Midbrain (tissue), 1 donor: Measurements from ENCODE around the gene MYCL.
"Not testable (repeated sequence)": the region's sequence is repeated elsewhere in the genome, so short reads cannot be mapped to it uniquely, and the experiment has no call there.

ENCODE experiments used
- DNase-seq: peaks from one replicate; lab custom pipeline; 2025; lab: John Stamatoyannopoulos, UW

The MYCL gene

DNA sequence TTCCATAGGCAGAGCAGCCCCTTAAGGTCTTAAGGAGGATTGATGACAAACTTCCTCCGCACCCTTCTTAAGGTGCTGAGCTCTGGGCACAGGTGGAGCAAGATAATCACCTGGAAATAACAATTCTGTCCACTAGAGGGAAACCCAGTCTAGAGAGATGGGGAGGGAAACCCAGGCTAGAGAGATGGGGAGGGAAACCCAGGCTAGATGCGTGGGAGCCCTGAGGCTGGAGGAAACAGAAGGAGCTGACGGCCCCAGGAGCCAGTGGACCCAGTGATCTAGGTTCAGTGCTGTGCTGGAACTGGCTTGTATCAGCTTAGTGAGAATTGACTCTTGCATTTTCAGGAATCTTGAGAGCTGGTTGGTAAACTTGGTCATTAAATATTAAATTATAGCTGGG, 17.8 kb upstream of the MYCL start:
- DNase-seq, result peak; percentile 36

GRCh38 chr1:39917825-39918224, 16.1 kb upstream of the MYCL start:
- DNase-seq, result no peak

- DNase-seq, result no peak
Observed at GRCh38 chr1:39915499-39916129, 13.9 kb upstream of the MYCL start.

- not testable (repeated sequence) for DNase-seq
Observed at GRCh38 chr1:39913136-39913535, 11.4 kb upstream of the MYCL start.

DNA sequence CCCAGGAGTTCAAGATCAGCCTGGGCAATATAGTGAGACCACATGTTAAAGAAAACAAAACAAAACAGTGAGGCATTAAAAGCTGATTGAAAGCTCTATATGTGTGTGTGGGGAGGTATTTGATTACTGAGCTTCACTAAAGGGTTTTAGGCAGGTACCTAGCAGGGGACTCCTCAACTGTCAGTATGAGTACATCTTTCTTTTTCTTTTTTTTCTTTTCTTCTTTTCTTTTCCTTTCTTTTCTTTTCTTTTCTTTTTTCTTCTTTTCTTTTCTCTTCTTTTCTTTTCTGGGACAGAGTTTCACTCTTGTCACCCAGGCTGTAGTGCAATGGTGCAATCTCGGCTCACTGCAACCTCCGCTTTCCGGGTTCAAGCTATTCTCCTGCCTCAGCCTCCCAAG, 8.5 kb upstream of the MYCL start:
- DNase-seq, result no peak

- DNase-seq, result no peak
Observed at GRCh38 chr1:39908534-39908933, 6.8 kb upstream of the MYCL start.

- DNase-seq, result no peak
Observed at GRCh38 chr1:39907528-39908453, 6.1 kb upstream of the MYCL start.

DNA sequence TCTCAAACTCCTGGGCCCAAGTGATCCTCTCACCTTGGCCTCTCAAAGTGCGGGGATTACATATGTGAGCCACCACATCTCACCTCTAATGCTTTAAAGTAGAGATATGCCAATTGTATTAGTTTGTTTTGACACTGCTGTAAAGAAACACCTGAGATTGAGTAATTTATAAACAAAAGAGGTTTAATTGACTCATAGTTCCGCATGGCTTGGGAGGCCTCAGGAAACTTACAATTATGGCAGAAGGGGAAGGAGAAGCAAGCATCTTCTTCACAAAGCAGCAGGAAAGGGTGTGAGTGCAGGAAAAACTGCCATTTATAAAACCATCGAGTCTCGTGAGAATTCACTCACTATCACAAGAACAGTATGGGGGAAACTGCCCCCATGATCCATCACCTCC, 3.5 kb upstream of the MYCL start:
- no peak for DNase-seq

DNA sequence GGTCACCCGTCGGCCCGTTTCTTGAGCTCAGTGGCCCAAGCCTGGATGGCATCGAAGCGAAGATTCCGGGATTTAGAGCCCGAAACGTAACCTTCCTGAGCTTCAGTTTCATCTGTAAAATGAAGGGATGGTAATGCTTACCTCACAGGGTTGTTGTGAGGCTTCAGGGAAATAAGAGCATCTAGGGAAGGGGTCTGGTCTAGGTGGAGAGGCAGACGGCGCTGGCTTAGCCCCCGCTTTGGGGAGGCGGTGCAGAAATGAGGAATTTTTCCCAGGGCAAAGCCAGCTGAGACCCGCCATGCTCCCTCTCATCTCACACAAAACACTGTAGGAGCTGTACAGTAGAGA, 717 bp upstream of the MYCL start:
- no peak for DNase-seq

DNA sequence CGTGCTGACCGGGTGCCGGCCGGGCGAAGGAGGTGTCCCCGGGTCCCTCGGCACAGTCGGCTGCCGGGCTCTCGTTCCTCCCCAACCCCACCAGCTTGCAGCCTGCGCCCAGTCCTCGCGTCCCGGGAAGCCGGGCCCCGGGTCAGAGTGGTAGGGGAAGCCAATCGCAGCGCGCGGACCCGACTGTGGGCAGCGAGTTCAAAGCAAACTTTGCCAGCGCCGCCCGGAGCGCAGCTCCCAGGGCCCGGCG, 328 bp downstream of the MYCL start:
- DNase-seq, result no peak

DNA sequence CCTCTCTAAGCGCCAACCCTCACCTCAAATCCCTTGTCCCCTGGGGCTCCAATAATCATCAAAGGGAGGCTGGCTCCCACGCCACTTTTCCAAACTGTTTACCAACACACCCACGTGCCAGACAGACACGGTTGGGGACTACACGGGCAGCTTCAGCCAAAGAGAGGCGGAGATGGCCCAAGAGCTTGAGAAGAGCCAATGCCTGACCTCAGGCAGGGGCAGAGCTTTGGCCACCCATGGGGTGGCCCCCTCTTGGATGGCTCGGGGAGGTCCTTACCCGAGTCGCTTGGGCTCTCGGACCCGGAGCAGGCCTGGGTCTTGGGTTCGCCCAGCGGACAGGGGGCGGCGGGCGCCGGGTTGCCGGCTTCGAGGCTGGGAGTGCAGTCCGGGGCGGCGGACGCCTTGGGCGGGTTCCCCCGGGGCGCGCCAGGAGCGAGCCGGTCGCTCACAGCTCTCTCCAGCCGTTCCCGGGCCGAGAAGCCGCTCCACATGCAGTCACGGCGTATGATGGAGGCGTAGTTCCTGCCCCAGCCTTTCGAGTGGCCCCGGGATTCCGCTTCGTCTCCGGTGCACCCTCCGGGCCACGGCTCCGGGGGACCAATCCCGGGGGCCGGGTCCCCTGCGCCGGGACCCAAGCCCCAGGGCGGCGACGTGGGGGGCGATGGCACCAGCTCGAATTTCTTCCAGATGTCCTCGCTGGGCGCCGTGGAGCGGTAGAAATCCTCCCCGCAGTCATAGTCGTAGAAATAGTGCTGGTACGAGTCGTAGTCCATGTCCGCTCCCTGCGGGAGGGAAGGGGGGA, 854 bp downstream of the MYCL start:
- no peak for DNase-seq

- no peak for DNase-seq
Observed at GRCh38 chr1:39899611-39900538, 1.8 kb downstream of the MYCL start.

- peak; percentile 68 for DNase-seq
Observed at GRCh38 chr1:39898648-39899603, 2.8 kb downstream of the MYCL start.

GRCh38 chr1:39898191-39898590, 3.5 kb downstream of the MYCL start:
- no peak for DNase-seq

- DNase-seq, result no peak
Observed at GRCh38 chr1:39896909-39897685, 4.6 kb downstream of the MYCL start.

- no peak for DNase-seq
Observed at GRCh38 chr1:39895731-39896480, 5.8 kb downstream of the MYCL start.

- DNase-seq, result no peak
Observed at GRCh38 chr1:39894884-39895495, 6.7 kb downstream of the MYCL start.
